ENCODE data around the gene FGD5.

The FGD5 gene

GRCh38 chr3:14818804-14819500 lies at the start of gene FGD5:
Gene FGD5 (plus strand): TSS chr3:14818962. CDS start chr3:14819072, 110 bp downstream.
- no peak for DNase-seq

- DNase-seq = no peak
These were observed 49.0 kb upstream of the FGD5 start for GRCh38 chr3:14769544-14770325.

DNA sequence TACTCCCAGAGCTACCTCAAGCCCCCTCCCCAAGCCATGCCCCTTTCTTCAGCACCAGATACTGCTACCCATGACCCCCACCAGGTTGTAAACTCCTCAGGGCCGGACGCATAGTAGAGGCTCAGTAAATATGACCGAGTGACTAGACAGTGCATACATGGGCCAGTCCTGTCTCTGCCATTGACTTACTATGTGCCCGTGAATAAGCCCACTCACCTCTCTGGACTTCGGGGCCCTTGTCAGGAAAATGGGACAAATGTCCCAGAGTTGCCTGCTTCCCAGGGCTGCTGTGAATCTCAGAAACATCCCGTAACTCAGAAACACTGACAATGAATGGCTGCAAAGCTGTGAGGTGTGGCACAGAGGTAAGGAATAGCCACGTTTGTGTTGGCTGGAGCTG lies 48.2 kb upstream of the FGD5 start:
- DNase-seq = no peak

- no peak for DNase-seq
These were observed 46.9 kb upstream of the FGD5 start for GRCh38 chr3:14771593-14772497.

- no peak for DNase-seq
These were observed 46.1 kb upstream of the FGD5 start for GRCh38 chr3:14772533-14773138.

GRCh38 chr3:14773281-14773680 lies 45.5 kb upstream of the FGD5 start:
- no peak for DNase-seq

- DNase-seq = no peak
These were observed 45.1 kb upstream of the FGD5 start for GRCh38 chr3:14773691-14774128.

DNA sequence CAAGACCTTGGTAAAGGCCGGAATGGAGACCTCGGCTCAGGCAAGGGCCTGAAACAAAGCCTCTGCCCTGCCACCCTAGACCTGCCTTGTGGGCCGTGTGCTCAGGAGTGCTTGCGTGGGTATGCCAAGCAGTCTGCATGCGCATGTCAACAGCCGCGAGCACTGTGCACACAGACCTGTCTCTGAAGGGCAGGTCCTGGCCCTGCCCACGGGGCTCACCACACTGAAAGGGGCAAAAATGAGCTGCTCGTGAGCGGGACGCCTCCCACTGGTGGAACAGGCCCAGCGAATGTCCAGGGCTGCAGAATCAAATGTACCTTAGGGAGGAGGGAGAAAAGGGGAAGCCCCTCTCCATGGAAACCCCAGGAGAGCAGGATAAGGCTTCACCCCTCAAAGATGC lies 44.3 kb upstream of the FGD5 start:
- DNase-seq = no peak

GRCh38 chr3:14775011-14775410 lies 43.8 kb upstream of the FGD5 start:
- DNase-seq = no peak

- no peak for DNase-seq
These were observed 43.2 kb upstream of the FGD5 start for GRCh38 chr3:14775563-14775962.

- no peak for DNase-seq
These were observed 39.6 kb upstream of the FGD5 start for GRCh38 chr3:14779069-14779685.

DNA sequence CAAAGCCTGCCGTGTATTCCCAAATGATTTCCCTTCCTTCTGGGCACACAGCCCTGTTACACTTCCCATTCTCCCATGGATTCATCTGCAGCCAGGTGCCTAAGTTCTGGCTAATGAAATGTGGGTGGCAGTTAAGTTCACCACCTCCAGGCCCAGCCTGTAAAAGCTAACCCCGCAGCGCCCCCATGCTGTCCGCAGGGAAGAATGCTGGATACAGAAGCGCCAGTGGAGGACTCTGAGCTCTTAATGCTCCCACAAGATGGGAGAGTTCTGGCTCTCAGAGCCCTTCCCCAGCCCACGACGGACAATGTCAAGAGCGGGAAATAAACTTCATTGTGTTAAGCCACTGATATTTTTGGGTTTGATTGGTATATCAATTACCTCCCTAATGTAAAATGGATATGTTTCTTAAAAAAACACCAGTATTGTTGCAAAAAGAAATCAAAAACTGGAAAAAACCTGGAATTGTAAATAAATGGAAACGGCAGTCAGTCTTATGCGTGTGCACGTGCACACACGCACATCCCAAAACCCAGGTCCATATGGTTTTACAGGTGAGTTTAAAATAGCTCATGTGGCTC lies 37.7 kb upstream of the FGD5 start:
- DNase-seq = peak; percentile 5

DNA sequence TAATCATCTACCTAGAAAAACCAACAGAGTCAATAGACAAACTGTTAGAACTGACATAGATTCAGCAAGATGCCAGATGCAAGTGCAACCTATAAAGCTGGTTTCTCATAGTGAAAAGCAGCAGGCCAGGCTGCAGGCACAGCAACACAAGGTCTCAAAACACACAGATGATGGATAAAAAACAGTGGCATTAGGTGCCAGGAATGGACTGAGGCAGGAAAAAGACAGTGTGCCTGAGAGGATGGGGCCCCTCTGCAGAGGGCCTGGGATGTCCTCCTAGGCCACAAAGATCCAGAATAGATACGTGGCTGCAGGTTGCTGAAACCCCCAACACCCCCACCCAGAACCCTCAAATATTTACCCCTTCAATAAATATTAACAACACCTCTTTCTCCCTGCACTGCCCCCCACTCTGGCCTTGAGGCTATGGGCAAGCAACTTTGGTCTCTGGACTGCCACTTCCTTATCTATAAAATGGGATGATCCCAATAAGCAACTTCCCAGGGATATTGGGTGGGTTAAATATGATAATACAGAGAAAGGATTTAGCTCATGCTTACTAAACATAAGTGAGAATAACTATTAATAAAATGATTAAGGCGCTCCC lies 35.2 kb upstream of the FGD5 start:
- no peak for DNase-seq

- no peak for DNase-seq
These were observed 34.6 kb upstream of the FGD5 start for GRCh38 chr3:14784087-14784681.

DNA sequence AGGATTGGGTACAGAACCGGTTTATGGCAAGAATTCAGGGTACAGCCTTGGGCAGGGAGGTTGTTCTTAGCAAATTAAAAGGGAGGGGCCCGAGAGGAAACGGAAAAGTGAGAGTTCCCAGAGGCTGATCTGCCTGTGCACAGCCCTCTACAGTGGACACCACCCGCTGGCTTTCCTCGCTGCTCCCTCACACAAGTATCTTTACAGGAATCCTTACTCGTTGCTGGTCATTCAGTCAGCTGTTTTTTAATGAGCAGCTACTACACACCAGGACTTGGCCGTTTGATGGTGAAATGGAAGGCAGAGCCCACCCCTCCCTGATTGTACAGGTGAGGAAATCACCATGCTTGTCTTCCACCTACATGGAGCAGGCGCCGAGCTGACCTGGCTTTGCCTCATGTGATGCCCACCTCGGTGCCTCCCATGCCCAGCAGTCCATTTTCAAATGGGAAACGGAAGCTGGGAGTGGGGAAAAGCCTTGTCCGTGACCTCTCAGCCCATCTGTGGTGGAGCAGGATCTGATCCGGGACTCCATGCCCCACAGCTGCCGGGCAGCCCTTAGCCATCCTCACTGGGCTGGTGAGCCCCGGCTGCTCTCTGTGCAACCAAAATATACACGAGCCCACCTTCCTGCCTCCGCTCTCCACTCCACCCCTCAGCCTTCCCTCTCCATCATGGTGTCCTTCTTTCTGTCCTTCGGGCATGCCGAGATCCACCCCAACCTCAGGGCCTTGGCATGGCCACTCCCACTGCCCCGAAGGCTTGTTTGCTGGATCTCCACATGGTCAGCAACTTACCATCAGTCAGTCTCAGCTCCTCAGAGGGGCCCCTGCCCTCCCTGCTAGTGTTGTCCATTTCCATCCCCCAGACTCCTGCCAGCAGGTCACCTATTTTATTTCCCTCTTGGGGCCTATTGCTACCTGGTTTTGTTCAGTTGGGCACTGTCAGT lies 33.3 kb upstream of the FGD5 start:
- no peak for DNase-seq

DNA sequence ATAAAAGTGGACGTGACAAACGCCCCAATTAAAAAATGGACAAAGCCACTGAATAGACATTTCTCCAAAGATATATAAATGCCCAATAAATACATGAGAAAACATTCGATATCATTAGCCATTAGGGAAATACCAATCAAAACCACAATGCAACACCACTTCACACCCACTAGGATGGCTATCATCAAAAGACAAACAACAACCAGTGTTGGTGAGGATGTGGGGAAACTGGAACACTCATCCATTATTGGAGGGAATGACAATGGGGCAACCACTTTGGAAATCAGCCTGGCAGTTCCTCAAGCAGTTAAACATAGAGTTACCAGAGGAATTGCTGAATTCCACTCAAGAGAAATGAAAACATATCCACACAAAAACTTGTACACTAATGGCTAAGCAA lies 32.4 kb upstream of the FGD5 start:
- no peak for DNase-seq

GRCh38 chr3:14787630-14788029 lies 31.1 kb upstream of the FGD5 start:
- DNase-seq = no peak

- no peak for DNase-seq
These were observed 30.1 kb upstream of the FGD5 start for GRCh38 chr3:14788644-14789043.

DNA sequence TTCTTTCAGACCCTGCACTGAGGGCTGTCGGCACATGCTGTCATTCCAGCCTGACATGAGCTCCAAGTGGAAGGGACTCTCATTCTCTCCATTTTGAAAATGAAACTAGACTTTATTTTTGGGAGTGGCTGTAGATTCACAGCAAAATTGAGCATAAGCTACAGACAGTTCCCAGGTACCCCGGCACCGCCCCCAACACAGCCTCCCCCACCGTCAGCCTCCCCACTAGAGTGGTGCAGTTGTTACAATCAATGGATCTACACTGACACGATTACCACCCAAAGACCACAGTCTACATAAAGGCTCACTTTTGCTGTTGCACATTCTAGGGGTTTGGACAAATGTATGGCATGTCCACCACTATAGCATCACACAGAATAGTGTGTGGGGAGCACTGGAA lies 29.5 kb upstream of the FGD5 start:
- DNase-seq = no peak
